SK-N-SH (cell line): ENCODE results near the gene MATN1. TPM values are rescaled to one million over a fixed set of nuclear protein-coding genes. Genes with fewer than 3 reads are reported as not detected.

Experiments
- CTCF ChIA-PET: fragments of 300-600, 350-600 bp; formaldehyde crosslinking; extraction: SDS; loops from one replicate; lab custom pipeline; 2021; lab: Yijun Ruan, JAX
- POLR2A ChIA-PET: fragments of 350-600 bp; sonication (Branson Sonifier 250); formaldehyde crosslinking; extraction: SDS; loops from one replicate; lab custom pipeline; 2020; ENCODE audit warnings: antibody characterized with exemption, inconsistent platforms; lab: Yijun Ruan, JAX
- DNase-seq: peaks from one replicate; pipeline ENCODE4 v3.0.0; 2012
- H2AFZ ChIP-seq: fragments of 200-600 bp; sonication (generic); 2 replicates; pipeline ENCODE4 v1.8.1; 2016; ENCODE audit warnings: antibody characterized with exemption, mild to moderate bottlenecking, low read depth
- H3F3A ChIP-seq: fragments of 200-600 bp; sonication (generic); replicated peaks from 2 replicates; pipeline ENCODE3; 2016; ENCODE audit warnings: antibody characterized with exemption, mild to moderate bottlenecking; ENCODE audit not compliant: insufficient read depth
- H3K27ac ChIP-seq, 2 experiments: fragments of 200-500 bp in 1 of 2; fragments of 200-600 bp in 1 of 2; sonication (Bioruptor generic) in 1 of 2; sonication (generic), shearing (Covaris generic) in 1 of 2; 2 replicates each; pipeline versions ENCODE4 v1.5.1 to v1.6.1; 2014 to 2016; ENCODE audit warnings: low read depth in 2 of 2, inconsistent platforms in 1 of 2, low read length in 1 of 2, mild to moderate bottlenecking in 1 of 2, mixed read lengths in 1 of 2
- H3K27me3 ChIP-seq: fragments of 200-600 bp; sonication (generic), shearing (Covaris generic); 2 replicates; pipeline ENCODE4 v1.6.1; 2016; ENCODE audit warnings: mixed run types; ENCODE audit not compliant: insufficient read depth
- H3K36me3 ChIP-seq, 2 experiments: fragments of 200-500 bp in 1 of 2; fragments of 200-600 bp in 1 of 2; sonication (Bioruptor generic) in 1 of 2; sonication (generic) in 1 of 2; replicated peaks in 1 of 2; 2 replicates each; pipeline versions ENCODE3 to v1.5.1; 2014 to 2016; ENCODE audit warnings: low read length in 1 of 2, mild to moderate bottlenecking in 1 of 2; ENCODE audit not compliant: insufficient read depth in 2 of 2, control insufficient read depth in 1 of 2
- H3K4me1 ChIP-seq, 2 experiments: fragments of 200-500 bp in 1 of 2; fragments of 200-600 bp in 1 of 2; sonication (Bioruptor generic) in 1 of 2; sonication (generic), shearing (Covaris generic) in 1 of 2; 2 replicates each; pipeline versions ENCODE4 v1.5.1 to v1.6.1; 2014 to 2016; ENCODE audit warnings: low read depth in 1 of 2, low read length in 1 of 2, mixed run types in 1 of 2; ENCODE audit not compliant: insufficient read depth in 2 of 2, control insufficient read depth in 1 of 2
- H3K4me2 ChIP-seq: fragments of 200-600 bp; sonication (generic), shearing (Covaris generic); 2 replicates; pipeline ENCODE4 v1.6.1; 2017; ENCODE audit warnings: mixed run types
- H3K4me3 ChIP-seq, 2 experiments: fragments of 200-500 bp in 1 of 2; fragments of 200-600 bp in 1 of 2; sonication (Bioruptor generic) in 1 of 2; sonication (generic), shearing (Covaris generic) in 1 of 2; 2 replicates each; pipeline versions ENCODE4 v1.5.1 to v1.8.1; 2014 to 2016; ENCODE audit warnings: low read depth in 2 of 2, inconsistent platforms in 1 of 2, low read length in 1 of 2, mild to moderate bottlenecking in 1 of 2, mixed read lengths in 1 of 2, moderate library complexity in 1 of 2
- H3K79me2 ChIP-seq: fragments of 200-600 bp; sonication (generic); 2 replicates; pipeline ENCODE4 v1.8.1; 2017; ENCODE audit warnings: mild to moderate bottlenecking; ENCODE audit not compliant: insufficient read depth
- H3K9ac ChIP-seq: fragments of 200-600 bp; sonication (generic); 2 replicates; pipeline ENCODE4 v1.6.1; 2017; ENCODE audit warnings: mixed run types
- H3K9me2 ChIP-seq: fragments of 200-600 bp; sonication (generic); 2 replicates; pipeline ENCODE4 v1.6.1; 2017; ENCODE audit warnings: mixed run types
- H3K9me3 ChIP-seq: fragments of 200-600 bp; sonication (generic); 2 replicates; pipeline ENCODE4 v1.6.1; 2017; ENCODE audit warnings: mixed run types, mild to moderate bottlenecking, moderate library complexity
- H4K20me1 ChIP-seq: fragments of 200-600 bp; sonication (generic); 2 replicates; pipeline ENCODE4 v1.6.1; 2017; ENCODE audit warnings: mild to moderate bottlenecking, mixed run types; ENCODE audit not compliant: insufficient read depth
- ELF1 ChIP-seq: IDR thresholded peaks from 2 replicates; pipeline ENCODE4 v1.4.0; 2012
- EZH2phosphoT487 ChIP-seq: fragments of 200-600 bp; sonication (generic); IDR thresholded peaks from 2 replicates; pipeline ENCODE4 v1.6.1; 2017; ENCODE audit warnings: low read depth, mixed run types, mild to moderate bottlenecking, antibody characterized with exemption, moderate library complexity, borderline replicate concordance
- FOXM1 ChIP-seq: IDR thresholded peaks from 2 replicates; pipeline ENCODE4 v1.4.0; 2012; ENCODE audit warnings: low read depth, mild to moderate bottlenecking
- IRF3 ChIP-seq: fragments of 150-350 bp; IDR thresholded peaks from 2 replicates; pipeline ENCODE4 v1.6.1; 2016; ENCODE audit warnings: mild to moderate bottlenecking, low read depth, low read length
- JUND ChIP-seq: IDR thresholded peaks from 2 replicates; pipeline ENCODE4 v1.4.0; 2012
- MAX ChIP-seq: IDR thresholded peaks from 2 replicates; pipeline ENCODE4 v1.4.0; 2012; ENCODE audit warnings: low read depth
- RXRA ChIP-seq: IDR thresholded peaks from 2 replicates; pipeline ENCODE4 v1.4.0; 2012; ENCODE audit warnings: low read depth, mild to moderate bottlenecking, borderline replicate concordance
- SIN3A ChIP-seq: IDR thresholded peaks from 2 replicates; pipeline ENCODE4 v1.6.1; 2012; ENCODE audit warnings: low read depth, mild to moderate bottlenecking, low read length, moderate library complexity, borderline replicate concordance
- TAF1 ChIP-seq: IDR thresholded peaks from 2 replicates; pipeline ENCODE4 v1.6.1; 2012; ENCODE audit warnings: low read depth, mild to moderate bottlenecking, low read length, moderate library complexity, borderline replicate concordance
- USF2 ChIP-seq: fragments of 150-350 bp; IDR thresholded peaks from 2 replicates; pipeline ENCODE4 v1.6.1; 2017; ENCODE audit warnings: antibody characterized with exemption, low read length, low read depth, borderline replicate concordance
- ZBTB33 ChIP-seq: IDR thresholded peaks from 2 replicates; pipeline ENCODE4 v1.4.0; 2012; ENCODE audit warnings: low read depth, borderline replicate concordance
- WGBS: methylation state at CpG from one replicate; pipeline ENCODE4 v1.1.6; 2017; ENCODE audit warnings: low lambda C conversion rate; 5-methylcytosine and 5-hydroxymethylcytosine counted together
- polyA plus RNA-seq, 3 experiments: library from polyadenylated mRNA; depleted of rRNA; stranded (reverse); fragments of >200 nt; gene quantifications; 2 replicates each; pipeline ENCODE4 v1.2.3, GENCODE V29; 2012

MATN1 gene
- polyA plus RNA-seq, 1 of the 3 experiments (the other 2 are of a cell fraction): 0.23 TPM

- H3K9ac ChIP-seq: no peak overlapping the region
- no peaks in the 10 kb centered on the region for H3F3A ChIP-seq
- no peaks in the 10 kb centered on the region for H3K9me3 ChIP-seq
- no peak for DNase-seq
- no peak for TF ChIP-seq ZBTB33
- no peak for TF ChIP-seq JUND
- no peak for TF ChIP-seq USF2
- no peak for TF ChIP-seq ELF1
- no peak for TF ChIP-seq MAX
- no peak for TF ChIP-seq IRF3
- no peak for TF ChIP-seq FOXM1
- no peak for TF ChIP-seq EZH2phosphoT487
- TF ChIP-seq TAF1: no peak
- TF ChIP-seq, all 33 proteins: peak for 0
- Histone ChIP-seq H3K27ac (no peak overlapping the region), H3K4me3 (no peak overlapping the region), H2AFZ (no peak overlapping the region), H3K4me2 (no peak overlapping the region), H3K79me2 (no peaks in the 10 kb centered on the region), H4K20me1 (no peaks in the 10 kb centered on the region), H3K27me3 (no peaks in the 10 kb centered on the region; the same call in 1 of the 2 replicates), H3K36me3 (no peaks in the 10 kb centered on the region), H3K4me1 (peaks cover 0 to 43% of the 10 kb centered on the region in 2 experiments; a peak in 2 of 4 replicates), H3K9me2 (no peaks in the 10 kb centered on the region)
- POLR2A ChIA-PET: no interaction called here
- CTCF ChIA-PET: interaction anchor here (4.5 kb wide), 1 partner anchor 16 kb away, joined by 16 read pairs; no protein-coding TSS in a partner anchor
- 26% methylated on average over 5 of the region's 5 CpGs for WGBS
These were observed 31.9 kb downstream of the MATN1 start for GRCh38 chr1:30691480-30691879.

GRCh38 chr1:30689901-30690645 lies 33.3 kb downstream of the MATN1 start:
- CTCF ChIA-PET: interaction anchor here (0.9 to 4.5 kb wide), 6 partner anchors 8 to 1454 kb away, joined by 3 to 16 read pairs (median 4); partner anchors contain the start of gene PTPRU
- H3K79me2 ChIP-seq: no peaks in the 10 kb centered on the region
- no peak overlapping the region for H3K4me3 ChIP-seq
- peaks cover 0 to 37% of the 10 kb centered on the region in 2 experiments; a peak in 2 of 4 replicates for H3K4me1 ChIP-seq
- no peaks in the 10 kb centered on the region for H3F3A ChIP-seq
- TF ChIP-seq SIN3A (no peak), RXRA (no peak), TAF1 (no peak)
- no peak overlapping the region for H3K4me2 ChIP-seq
- no peak overlapping the region for H3K9ac ChIP-seq
- H3K36me3 ChIP-seq: no peaks in the 10 kb centered on the region
- H3K27ac ChIP-seq: peak overlapping the region in 1 of 2 experiments; percentile 64; a peak in 2 of 4 replicates
- no peaks in the 10 kb centered on the region for H4K20me1 ChIP-seq
- no peaks in the 10 kb centered on the region for H3K9me2 ChIP-seq
- H2AFZ ChIP-seq: no peak overlapping the region
- no peaks in the 10 kb centered on the region; the same call in 1 of the 2 replicates for H3K27me3 ChIP-seq
- 35% methylated on average over 7 of the region's 7 CpGs for WGBS
- POLR2A ChIA-PET: no interaction called here
- no peak for DNase-seq
- H3K9me3 ChIP-seq: no peaks in the 10 kb centered on the region
